ENCODE data around the gene ITFG1.

The ITFG1 gene

GRCh38 chr16:47132308-47132707 is 328.6 kb downstream of the ITFG1 start:
- DNase-seq (ENCODE audit: low read depth) = no peak
- TF ChIP-seq, protein P1, sequence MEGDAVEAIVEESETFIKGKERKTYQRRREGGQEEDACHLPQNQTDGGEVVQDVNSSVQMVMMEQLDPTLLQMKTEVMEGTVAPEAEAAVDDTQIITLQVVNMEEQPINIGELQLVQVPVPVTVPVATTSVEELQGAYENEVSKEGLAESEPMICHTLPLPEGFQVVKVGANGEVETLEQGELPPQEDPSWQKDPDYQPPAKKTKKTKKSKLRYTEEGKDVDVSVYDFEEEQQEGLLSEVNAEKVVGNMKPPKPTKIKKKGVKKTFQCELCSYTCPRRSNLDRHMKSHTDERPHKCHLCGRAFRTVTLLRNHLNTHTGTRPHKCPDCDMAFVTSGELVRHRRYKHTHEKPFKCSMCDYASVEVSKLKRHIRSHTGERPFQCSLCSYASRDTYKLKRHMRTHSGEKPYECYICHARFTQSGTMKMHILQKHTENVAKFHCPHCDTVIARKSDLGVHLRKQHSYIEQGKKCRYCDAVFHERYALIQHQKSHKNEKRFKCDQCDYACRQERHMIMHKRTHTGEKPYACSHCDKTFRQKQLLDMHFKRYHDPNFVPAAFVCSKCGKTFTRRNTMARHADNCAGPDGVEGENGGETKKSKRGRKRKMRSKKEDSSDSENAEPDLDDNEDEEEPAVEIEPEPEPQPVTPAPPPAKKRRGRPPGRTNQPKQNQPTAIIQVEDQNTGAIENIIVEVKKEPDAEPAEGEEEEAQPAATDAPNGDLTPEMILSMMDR (IDR thresholded peaks at IDR 0.05; ENCODE audit: low read depth, low read length, missing control alignments) = peak; percentile 11
- in situ Hi-C loops (cut with HindIII; ENCODE audit: low sequenced_read_pairs) = no loop called here
- no peak overlapping the region for H3K4me3 ChIP-seq (ENCODE audit: low read depth, low read length)

- TF ChIP-seq, protein P1 (IDR thresholded peaks at IDR 0.05; ENCODE audit: low read depth, low read length, missing control alignments) = no peak
- no peak overlapping the region for H3K4me3 ChIP-seq (ENCODE audit: low read depth, low read length)
- in situ Hi-C loops (cut with HindIII; ENCODE audit: low sequenced_read_pairs) = no loop called here
These were observed 331.0 kb downstream of the ITFG1 start for GRCh38 chr16:47129755-47130435.

DNA sequence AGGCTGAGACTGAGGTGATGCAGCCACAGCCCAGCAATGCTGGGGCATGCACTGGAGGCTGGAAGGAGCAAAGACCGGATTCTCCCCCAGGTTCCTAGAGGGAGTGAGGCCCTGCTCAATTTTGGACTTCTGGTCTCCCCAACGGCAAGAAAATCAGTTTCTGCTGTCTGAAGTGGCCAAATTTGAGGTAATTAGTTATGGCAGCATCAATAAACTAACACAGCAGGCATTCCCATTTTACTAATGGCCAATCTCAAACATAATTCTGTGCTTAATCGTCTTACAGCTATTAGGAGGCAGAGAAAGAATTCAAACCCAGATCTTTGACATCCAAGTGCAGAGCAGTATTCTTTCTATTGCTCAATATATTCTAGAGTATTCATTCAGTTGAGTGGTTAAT is 333.3 kb downstream of the ITFG1 start:
- TF ChIP-seq, protein P1 (IDR thresholded peaks at IDR 0.05; ENCODE audit: low read depth, low read length, missing control alignments) = no peak
- no peak overlapping the region for H3K4me3 ChIP-seq (ENCODE audit: low read depth, low read length)
- DNase-seq (ENCODE audit: low read depth) = no peak
- in situ Hi-C loops (cut with HindIII; ENCODE audit: low sequenced_read_pairs) = no loop called here

More at GRCh38 chr16:47129755-47130435, 331.0 kb downstream of the ITFG1 start:
- DNase-seq (ENCODE audit: low read depth) = no peak

- TF ChIP-seq, protein P1 (IDR thresholded peaks at IDR 0.05; ENCODE audit: low read depth, low read length, missing control alignments) = no peak
- no peak for DNase-seq (ENCODE audit: low read depth)
- in situ Hi-C loops (cut with HindIII; ENCODE audit: low sequenced_read_pairs) = no loop called here
- no peak overlapping the region for H3K4me3 ChIP-seq (ENCODE audit: low read depth, low read length)
These were observed 335.1 kb downstream of the ITFG1 start for GRCh38 chr16:47125757-47126156.

- in situ Hi-C loops (cut with HindIII; ENCODE audit: low sequenced_read_pairs) = no loop called here
- H3K4me3 ChIP-seq (ENCODE audit: low read depth, low read length) = no peak overlapping the region
- TF ChIP-seq, protein P1 (IDR thresholded peaks at IDR 0.05; ENCODE audit: low read depth, low read length, missing control alignments) = no peak
- no peak for DNase-seq (ENCODE audit: low read depth)
These were observed 347.7 kb downstream of the ITFG1 start for GRCh38 chr16:47113130-47113529.

DNA sequence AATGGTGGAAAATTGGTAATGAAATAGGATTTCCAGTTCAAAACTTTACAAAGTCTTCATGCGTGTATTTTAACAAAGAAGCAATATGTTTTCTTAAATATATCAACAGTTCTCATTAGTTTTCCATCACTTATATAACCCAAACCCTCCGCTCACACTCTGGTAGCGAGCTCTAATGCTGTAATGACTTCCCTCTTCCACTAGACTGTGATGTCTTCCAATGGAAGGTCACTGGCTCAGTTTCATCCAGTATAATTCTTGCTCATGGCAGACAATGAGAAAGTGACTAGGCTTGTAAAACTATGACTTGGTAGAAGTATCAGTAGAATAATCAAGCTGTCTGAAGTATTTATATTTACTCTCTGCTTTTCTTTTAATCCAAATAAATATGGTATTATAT is 349.9 kb downstream of the ITFG1 start:
- TF ChIP-seq, protein P1 (IDR thresholded peaks at IDR 0.05; ENCODE audit: low read depth, low read length, missing control alignments) = peak; percentile 14
- no peak overlapping the region for H3K4me3 ChIP-seq (ENCODE audit: low read depth, low read length)
- in situ Hi-C loops (cut with HindIII; ENCODE audit: low sequenced_read_pairs) = no loop called here
- no peak for DNase-seq (ENCODE audit: low read depth)

Measured in astrocyte of the cerebellum (primary cell).